Activated CD4-positive, alpha-beta T cell treated with anti-CD3 and anti-CD28 coated beads for 48 hours (primary cell): ENCODE data around the gene CCDC24.

Experiments used
- DNase-seq: peaks from one replicate; pipeline ENCODE4 v3.0.0-alpha.2; 2020

Gene CCDC24

DNA sequence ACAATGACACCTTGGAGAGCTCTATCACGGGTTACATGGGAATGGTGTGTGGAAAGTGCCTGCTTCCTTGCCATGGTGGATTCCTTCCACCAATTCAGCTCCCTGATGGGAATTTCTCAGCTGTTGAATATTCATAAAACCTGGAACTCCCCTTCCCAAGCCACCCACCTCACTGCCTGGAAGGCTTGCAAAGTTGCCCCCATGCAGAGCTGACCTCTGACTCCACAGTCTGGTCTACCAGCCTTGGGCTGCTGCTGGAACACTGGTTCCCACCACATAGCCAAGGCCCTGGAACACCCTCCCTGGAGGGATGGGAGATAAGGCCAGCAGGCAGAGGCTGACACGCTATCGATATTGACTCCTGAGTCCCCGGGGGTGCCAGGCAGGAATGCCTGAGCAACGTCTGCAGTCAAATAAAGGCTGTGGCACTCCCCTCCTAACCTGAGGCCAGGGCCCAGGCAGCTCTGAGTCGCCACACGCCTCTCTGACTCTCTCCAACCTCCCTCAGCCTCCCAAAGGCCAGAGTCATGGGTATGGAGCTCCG is 8.8 kb downstream of the CCDC24 start:
- DNase-seq: no peak

DNA sequence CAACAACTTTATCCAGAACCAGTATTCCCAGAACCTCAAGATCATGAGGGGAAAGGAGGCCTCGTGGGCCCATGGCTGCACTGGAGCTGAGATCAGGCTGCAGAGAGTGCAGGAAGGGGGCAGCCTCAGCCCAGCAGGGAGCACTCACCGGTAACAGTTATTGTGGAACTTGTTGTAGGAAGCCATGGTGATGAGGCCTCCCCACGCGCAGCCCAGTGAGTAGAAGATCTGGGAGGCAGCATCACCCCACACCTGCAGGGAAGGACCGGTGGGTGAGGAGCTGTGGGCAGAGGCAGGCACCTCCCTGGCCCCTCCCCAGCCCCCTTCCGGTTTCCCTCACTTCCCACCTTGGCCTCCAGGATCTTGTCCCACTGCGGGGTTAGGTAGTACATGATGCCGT is 10.8 kb downstream of the CCDC24 start:
- no peak for DNase-seq

DNA sequence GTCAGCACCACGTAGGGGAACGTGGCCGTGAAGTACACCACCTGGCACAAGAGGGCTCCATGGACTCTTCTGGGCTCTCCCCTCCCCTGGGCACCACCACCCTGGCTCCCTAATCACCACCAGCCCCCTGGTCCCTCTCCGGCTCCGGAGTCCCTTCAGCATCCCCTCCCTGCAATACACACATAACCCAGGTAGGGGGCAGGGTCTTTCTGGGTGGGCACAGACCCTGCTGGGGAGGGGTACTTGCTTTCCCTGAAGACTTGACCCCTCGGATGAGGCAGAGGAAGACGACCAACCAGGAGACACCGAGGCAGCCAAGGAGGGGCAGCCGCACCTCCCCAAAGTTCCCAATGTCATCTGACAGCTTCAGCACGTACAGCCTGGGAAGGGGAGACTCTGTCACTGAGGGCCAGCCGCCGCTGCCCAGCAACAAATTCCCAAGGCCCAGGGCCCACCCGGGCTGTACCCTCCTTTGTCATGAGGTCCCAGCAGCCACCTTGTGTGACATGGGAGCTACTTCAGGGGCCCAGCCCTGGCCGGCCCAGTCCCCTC is 11.3 kb downstream of the CCDC24 start:
- DNase-seq: no peak

DNA sequence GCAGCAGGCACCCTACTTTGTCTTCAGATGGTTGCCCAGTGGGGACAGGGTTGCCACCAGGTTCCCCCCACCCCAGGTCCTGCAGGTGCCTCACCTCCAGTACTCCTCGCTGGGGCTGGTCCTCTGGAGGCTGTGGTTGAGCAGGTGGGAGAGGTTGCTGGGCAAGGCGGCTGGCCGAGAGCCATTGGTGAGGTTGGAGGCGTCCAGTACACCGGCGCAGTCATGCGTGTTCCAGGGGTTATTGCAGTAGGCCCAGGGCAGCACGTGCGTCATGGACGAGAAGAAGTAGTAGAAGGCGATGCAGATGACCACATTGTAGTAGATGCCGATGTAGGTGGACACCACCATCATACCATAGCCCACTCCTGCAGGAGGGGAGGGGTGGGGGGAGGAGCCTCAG is 16.9 kb downstream of the CCDC24 start:
- no peak for DNase-seq

DNA sequence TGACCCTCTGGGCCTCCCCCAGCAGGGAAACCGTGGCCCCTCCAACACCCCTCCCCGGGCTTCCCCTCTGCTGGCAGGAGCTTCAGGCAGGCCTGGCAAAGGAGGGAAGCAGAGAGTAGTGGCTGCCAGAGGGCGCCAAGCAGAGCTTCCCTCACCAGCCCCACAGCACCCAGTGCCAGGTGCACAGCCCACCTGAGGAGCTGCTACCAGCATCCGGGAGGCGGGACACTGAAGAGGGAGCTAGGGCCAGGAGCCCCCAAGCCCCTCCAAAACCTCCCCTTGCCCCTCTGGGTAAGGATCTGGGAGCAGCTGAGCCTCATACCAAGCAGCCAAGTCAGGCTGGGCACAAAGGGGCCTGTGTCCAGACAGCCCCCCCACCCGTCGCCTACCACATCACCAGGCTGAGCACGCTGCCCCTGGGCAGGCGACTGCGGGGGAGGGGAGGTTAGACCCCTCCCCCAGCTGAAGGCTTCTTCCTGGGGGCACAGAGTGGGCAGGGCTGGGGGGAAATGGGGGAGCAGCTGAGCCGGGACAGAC is 19.6 kb downstream of the CCDC24 start:
- DNase-seq: no peak

DNA sequence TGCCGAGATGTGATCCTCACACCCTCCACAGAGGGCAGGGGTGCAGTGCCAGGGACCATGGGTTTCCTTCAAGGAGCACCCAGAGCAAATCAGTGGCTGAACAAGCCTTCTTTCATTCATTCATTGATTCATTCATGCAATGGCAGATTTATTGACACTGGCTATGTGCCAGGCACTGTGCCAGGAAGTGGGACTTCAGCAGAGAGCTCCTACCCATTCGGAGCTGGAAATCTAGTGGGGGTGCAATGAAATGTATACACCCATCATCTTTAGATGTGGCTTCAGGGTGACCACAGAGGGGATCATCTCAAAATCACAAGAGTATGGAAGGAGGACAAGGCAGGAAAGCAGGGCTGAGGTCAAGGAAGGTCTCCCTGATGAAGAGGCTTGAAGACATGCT is 21.0 kb downstream of the CCDC24 start:
- DNase-seq: no peak

DNA sequence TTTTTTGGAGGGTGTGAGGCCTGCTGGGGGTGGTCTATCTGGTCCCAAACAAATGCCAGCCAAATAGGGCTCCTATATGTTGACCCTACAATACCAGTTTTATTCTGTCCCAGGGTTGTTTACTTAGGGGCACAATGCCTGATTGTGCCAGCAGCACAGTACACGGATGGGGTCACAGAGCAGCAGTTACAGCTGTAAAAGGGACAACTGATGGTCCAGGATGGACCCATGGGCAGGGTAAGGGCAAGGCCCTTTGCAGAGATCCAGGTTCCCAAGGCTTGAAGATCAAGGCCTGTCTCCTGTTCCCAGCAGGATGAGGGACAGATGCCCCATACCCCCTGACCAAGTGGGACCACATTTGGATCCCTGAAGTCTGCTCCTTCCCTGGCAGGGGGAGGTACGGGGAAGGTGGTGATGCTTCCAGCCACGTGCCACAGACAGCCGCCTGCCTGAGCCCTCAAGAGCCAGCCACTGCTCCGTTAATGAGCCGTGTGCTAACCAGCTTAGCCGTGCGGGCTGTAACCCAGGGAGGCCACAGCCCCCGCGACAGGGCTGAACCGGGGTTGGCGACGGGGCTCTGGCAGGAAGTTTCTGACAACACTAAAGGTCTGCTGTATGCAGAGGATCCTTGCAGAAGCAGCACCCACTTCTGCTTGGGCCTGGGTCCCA is 21.7 kb downstream of the CCDC24 start:
- DNase-seq: no peak

DNA sequence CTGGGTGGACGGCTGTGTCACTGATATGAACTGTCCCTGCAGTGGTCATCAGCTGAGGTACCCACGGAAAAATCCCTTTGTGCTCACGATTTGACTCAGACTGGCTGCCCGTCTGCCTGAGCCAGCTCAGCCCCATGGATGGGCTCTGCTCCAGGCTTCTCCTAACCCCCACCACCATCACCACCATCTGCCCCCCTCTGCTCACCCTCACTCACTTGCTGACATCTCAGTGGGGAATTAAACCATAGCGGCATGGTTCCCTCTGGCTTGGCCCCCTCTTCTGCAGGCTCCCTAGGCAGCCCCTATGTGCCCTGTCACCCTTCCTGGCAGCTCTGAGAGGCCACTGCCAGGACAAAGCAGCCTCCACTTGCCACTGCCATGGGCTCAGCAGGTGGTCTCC is 22.6 kb downstream of the CCDC24 start:
- DNase-seq: no peak

DNA sequence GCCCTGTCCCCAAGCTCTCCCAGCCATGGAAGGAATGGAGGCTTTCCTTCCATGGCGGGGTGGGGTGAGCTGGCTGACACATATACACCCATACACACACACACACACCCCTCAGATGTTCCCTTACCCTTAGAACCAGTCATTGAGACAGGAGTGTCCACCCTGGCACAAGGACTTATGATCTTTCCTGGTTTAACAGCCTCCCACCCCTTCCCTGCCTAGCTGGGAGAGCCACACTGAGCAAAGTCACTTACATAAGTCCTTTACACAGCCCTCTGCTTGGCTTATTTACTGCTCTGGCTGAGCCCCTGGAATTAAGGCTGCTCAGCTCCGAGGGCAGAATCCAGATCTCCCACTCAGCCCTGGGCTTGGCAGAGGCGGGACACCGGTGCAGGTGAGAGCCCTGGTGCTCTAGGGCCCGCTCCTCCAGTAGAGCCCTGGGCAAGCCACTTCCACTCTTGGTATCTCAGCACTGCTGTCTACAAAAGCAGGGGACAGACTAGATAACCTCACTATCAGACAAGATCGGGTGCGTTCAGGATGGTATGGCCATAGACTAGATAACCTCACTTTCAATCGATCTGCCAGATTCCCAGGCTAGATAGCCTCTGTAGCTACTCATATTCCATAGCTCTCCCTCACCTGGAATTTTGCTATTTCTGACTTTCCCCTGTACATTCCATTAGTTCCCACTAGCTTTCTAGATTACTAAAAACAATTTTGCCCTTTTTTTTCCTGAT is 23.1 kb downstream of the CCDC24 start:
- no peak for DNase-seq

DNA sequence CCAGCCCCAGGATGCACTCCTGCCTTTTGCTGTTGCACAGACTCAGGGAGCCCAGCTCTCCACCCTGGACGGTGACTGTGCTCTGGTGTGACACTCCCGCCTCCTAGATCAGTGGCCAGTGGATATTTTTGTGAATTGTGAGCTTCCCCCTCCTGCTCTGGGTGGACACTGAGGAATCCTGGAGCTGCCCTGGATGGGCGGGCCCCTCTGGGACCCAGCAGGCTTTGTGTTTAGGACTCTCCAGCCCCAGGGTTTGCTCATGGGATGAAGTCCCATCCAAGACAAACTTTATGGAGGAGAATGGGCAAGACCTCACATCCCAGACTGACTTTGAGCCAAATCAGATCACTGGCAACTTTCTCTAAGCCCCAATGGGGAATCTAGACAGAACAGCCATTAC is 23.8 kb downstream of the CCDC24 start:
- DNase-seq: no peak

DNA sequence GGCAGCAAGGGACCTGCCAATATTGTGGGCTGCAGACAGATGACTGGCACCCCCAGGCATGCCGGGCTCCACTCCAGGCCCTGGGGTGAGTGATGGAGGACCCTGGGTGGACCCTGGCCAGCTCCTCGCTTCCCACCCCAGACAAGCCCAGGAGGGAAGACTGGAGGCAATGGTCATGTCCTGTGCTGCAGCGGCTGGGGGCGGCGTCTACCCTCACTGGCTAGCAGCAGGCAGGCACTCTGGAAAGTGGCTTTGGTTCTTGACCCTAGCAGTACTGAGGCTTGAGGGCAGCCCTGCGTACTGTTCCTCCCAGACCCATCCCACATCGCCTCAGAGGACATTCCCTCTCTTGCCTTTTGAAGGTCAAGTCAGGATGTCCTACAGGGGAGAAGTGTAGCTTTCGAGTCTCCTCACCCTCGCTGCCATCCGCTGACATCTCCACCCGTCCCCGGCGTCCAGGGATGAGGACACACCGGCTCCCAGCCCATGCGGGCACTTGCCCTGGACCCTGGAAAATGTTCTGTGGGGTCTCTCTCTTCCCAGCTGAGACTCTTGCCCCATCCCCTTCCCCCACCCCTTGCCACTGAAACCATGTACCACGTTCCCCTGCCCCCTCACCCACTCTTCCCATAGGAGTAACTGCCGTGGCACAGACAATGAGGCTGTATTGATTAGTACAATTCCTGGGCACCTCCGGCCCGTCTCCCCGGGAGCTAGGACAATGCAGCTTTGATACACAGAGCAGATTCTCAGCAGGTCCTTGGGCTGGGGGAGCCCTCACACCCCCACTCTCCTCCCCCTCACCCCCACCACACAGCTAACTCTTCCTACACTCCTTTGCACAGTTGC is 24.9 kb downstream of the CCDC24 start:
- DNase-seq: no peak

DNA sequence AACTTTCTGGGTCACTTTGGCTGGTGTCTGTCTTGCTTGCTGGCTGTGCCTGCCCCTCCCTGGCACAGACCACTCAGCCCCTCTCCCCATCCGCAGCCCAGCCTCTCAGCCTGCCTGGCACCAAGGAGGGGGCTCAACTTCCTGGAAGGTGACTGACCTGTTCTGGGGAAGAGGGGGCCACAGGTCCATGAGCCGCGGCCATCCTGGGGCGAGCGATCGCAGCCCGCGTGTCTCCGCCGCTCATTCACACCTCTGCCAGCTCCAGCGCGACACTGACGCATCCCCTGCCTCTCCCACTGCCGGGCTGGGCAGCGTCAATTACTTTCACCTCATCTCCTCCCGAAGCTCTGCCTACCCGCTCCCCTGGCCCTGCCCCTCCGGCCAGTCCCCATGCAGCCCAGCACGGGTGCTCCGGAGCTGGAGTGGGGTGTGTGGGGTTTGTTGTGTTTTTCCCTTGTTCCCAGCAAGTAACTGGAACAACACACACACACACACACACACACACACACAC is 25.5 kb downstream of the CCDC24 start:
- DNase-seq: no peak

DNA sequence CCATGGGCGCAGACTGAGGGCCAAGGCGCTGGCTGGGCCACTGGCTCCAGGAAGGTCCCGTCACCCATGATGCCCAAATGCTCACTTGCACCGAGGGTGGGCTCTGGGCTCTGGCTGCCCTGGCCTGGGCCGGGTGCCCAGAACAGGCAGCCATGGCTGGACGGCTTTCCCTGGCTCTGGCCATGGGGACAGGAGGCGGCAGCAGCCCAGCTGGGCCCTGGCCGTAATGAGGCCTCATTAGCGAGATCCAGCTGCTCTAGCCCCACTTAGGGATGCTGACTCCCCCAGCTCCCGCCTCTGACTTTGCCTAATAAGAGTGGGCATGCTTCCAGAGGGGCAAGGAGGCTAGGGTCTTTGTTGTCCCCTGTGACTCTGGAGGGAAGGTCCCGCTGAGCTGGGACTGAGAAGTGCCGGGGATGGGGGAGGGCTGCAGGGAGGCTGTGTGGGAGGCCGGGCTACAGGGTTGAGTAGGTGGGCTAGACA is 28.1 kb downstream of the CCDC24 start:
- DNase-seq: no peak

DNA sequence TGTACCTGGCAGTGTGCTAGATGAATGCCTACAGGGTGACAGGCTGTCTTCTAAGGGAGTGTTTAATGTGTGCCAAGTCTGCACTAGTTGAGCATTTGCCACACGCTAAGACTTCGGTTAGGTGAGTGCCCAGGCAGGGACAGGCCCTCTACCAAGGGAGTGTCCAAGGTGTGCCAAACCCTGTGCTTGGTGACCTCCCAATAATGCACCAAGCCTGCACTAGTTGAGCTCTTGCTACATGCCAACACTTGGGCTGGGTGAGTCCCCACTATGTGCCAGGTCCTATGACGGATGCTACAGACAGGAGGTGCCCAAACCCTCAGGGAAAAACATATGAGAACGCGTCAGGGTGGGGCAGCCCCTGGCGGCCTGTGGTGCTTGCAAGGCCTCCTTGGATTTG is 29.1 kb downstream of the CCDC24 start:
- DNase-seq: no peak

DNA sequence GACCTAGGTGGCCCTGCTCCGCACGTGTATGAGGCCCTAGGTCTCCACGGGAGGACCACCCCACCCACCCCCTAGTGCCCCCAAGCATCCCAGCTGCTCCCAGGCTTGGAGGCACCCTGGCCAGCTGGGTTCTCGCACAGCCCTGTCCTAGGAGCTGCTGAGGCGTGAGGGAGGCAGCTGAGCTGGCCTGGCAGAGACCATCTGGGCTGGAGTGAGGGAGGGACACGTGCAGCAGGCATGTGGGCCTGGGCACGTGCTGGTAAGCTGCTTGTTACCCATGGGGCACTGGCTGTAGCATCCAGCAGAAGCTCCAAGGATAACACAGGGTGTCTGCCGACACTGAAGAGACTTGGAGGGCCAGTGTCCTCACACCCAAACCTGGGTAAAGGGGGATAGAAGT is 29.8 kb downstream of the CCDC24 start:
- no peak for DNase-seq

DNA sequence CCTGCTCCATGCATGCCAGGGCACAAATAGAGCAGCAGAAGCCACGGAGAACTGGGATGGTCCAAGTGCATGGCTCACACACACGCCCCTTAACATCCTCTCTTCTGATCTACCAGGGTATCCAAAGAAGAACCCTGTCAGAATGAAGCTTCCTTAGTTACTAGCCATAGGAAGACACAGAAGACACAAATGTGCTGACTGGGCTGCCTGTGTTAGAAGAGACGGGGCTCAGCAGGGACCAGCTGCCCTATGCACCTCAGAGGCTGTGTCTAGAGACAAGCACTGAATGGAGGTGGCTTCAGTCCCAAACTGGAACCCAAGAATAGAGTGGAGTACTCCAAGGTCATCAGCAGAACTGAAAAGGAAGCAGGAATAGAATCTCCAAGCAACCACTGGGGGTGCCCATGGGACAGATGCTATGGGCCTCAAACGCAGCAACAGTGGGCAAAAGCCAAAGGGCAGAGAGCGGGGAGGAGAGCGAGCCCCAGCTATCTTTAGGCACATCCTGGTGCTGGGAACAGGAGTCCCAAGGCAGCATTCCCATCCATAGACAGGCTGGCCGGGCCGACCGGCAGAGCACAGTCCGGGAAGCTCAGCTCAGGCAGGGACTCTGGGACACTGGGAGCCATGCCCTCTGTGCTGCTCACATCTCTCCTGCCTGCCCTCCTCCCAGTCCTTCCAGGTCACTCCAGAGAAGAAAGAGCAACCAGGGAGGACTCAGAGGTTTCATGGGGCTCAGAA is 30.4 kb downstream of the CCDC24 start:
- DNase-seq: no peak

DNA sequence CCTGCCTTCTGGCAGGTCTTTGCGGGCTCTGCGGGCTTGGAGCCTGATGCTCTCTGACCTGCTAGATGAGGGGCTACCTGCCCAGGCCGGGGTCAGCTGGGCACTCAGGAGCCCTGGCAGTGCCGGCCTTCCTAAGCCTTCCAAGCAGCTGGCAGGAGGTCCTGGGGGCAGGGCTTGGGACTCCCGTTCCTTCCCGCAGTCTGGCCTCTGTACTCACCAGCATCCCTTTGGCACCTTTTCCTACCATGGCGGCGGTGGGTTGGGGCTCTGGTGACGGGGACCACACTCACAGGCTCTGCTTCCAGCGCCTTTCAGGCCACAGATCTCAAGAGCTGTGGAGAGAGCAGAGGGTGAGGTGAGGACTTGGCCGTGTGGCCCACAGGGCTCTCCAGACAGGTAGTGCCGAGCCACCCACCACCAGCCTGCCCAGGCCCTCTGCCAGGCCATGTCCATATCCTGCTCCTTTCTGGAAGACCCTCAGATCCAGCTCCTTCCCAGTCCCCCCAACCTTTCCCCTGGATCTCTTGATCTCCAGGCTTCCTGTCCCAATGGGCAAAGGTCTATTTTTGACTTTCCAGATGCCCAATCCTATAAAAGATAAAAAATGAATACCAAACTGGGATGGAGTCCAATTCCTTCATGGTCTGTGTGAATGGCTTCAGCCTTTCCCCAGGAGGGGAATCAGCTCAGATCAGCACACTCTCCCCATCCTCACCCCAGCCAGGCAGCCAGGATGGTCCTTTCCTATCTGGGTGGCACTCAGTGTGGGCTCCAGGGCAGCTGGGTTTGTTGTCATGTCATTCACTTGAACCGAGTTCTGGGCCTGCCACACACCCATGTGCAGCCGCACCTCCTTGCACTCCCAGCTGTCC is 32.9 kb downstream of the CCDC24 start:
- DNase-seq: no peak

DNA sequence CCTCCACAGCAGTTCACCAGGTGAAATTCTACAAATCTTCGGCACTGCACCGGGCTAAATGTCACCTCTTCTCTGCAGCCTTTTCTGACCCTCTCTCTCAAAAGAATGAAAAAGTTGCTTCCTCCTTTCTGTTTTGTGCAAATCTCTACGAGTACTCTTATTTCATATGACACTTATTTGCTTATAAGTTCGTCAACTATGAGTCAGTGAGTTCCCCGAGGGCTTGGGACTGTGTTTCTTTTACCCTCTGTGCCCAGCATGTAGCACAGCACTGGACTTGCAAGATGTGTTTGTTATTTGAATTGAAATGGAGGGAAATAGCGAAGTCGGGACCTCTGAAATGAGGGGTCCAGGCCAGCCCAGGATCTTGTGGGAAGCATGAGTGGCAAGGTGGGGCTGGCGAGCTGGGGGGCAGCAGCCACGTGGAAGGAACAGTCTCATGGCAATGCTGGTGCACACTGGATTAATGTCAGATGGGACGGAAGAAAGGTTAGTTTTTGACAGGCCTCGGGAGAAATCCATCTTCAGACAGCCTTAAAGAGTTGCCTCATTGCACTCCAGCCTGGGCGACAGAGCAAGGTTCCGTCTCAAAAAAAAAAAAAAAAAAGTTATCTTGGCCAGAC is 33.6 kb downstream of the CCDC24 start:
- DNase-seq: no peak

DNA sequence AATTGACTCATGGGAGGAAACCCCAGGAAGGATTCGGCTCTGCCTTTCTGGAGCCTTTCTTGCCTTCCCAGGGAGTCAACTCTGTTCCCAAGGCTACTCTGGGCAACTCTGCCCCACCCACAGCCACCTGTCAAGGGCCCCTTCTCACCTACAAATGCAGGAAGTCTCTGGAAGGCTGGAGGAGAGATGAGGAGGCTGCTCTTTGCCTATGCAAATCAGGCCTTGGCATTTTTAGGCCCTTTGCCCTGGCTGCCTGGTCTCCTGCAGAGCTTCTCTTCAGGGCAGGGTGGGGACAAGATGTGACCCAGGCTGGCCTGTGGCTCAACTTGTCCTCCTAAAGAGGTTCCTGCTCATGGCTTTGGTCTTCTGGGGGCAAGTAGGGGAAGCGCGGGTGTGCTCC is 34.4 kb downstream of the CCDC24 start:
- no peak for DNase-seq

DNA sequence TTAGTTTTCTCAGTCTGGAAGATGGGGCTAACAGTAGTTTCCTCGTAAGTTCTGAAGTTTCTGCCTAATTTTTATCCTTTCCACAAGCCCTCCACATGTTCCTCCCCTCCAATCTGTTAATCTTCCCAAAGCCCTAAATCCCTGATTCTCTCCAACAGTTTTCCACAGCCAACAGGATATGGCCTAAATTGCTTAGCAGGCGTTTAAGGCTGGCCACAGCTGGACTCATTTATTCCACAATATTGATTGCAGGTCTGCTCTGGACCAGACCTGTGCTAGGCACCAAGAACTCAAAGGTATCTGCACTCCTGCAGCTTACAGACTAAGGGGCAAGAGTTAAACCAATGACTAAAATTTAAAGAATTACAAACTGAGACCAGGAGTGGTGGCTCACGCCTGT is 35.9 kb downstream of the CCDC24 start:
- DNase-seq: no peak
